WTC11 (cell line): ENCODE data around the gene LAMA3. TPM values are rescaled to one million over a fixed set of nuclear protein-coding genes. Genes with fewer than 3 reads are reported as not detected.

ENCODE experiments used
- ATAC-seq: fragments of 200-7000 bp; cut with Tn5 transposase; 2 replicates; pipeline ENCODE4 v1.10.0; 2021; ENCODE audit warnings: mild to moderate bottlenecking, moderate library complexity
- CTCF ChIA-PET: fragments of 300-600 bp; sonication (Branson Sonifier 250); formaldehyde crosslinking; loops from one replicate; lab custom pipeline; 2021; ENCODE audit warnings: antibody characterized with exemption; lab: Charles Lee
- POLR2A ChIA-PET: fragments of 350-600 bp; sonication (Branson Sonifier 250); formaldehyde crosslinking; loops from one replicate; lab custom pipeline; 2021; ENCODE audit warnings: antibody characterized with exemption; lab: Charles Lee
- DNase-seq: peaks from one replicate; pipeline ENCODE4 v3.0.0; 2021; ENCODE audit warnings: low spot score
- H3K27ac Mint-ChIP-seq: 2 replicates; pipeline ENCODE4 v1.8.0; 2021; ENCODE audit warnings: mixed read lengths
- H3K27me3 Mint-ChIP-seq: 2 replicates; pipeline ENCODE4 v1.8.0; 2021; ENCODE audit warnings: low read depth, mild to moderate bottlenecking, moderate library complexity, mixed read lengths
- H3K36me3 Mint-ChIP-seq: 2 replicates; pipeline ENCODE4 v1.8.0; 2021; ENCODE audit warnings: mixed read lengths
- H3K4me1 Mint-ChIP-seq: 2 replicates; pipeline ENCODE4 v1.8.0; 2022; ENCODE audit warnings: mixed read lengths
- H3K4me3 Mint-ChIP-seq: 2 replicates; pipeline ENCODE4 v1.8.0; 2021; ENCODE audit warnings: mild to moderate bottlenecking, moderate library complexity, mixed read lengths
- H3K9me3 Mint-ChIP-seq: 2 replicates; pipeline ENCODE4 v1.8.0; 2021; ENCODE audit warnings: mixed read lengths
- ATF1 ChIP-seq: sonication (generic); formaldehyde crosslinking; IDR thresholded peaks from 2 replicates; pipeline ENCODE4 v1.8.1; 2023; ENCODE audit warnings: mild to moderate bottlenecking, moderate library complexity, missing genetic modification reagents
- FOXK1 ChIP-seq: sonication (generic); formaldehyde crosslinking; IDR thresholded peaks from 2 replicates; pipeline ENCODE4 v1.8.0; 2022; ENCODE audit warnings: mild to moderate bottlenecking, moderate library complexity, missing genetic modification reagents
- FOXP4 ChIP-seq: sonication (generic); formaldehyde crosslinking; IDR thresholded peaks from 2 replicates; pipeline ENCODE4 v1.8.0; 2022; ENCODE audit warnings: mild to moderate bottlenecking, missing genetic modification reagents
- KAT7 ChIP-seq: sonication (generic); formaldehyde crosslinking; IDR thresholded peaks from 2 replicates; pipeline ENCODE4 v1.8.1; 2023; ENCODE audit warnings: missing genetic modification reagents, mild to moderate bottlenecking, borderline replicate concordance
- NR1H2 ChIP-seq: sonication (generic); formaldehyde crosslinking; IDR thresholded peaks from 2 replicates; pipeline ENCODE4 v1.9.0; 2021; ENCODE audit warnings: mild to moderate bottlenecking, moderate library complexity, missing genetic modification reagents
- RELA ChIP-seq: sonication (generic); formaldehyde crosslinking; IDR thresholded peaks from 2 replicates; pipeline ENCODE4 v1.8.1; 2022; ENCODE audit warnings: missing genetic modification reagents, mild to moderate bottlenecking, borderline replicate concordance
- TCF7 ChIP-seq: sonication (generic); formaldehyde crosslinking; IDR thresholded peaks from 2 replicates; pipeline ENCODE4 v1.8.0; 2022; ENCODE audit warnings: mild to moderate bottlenecking, low read depth, missing genetic modification reagents, moderate library complexity
- ZBTB21 ChIP-seq: sonication (generic); formaldehyde crosslinking; IDR thresholded peaks from 2 replicates; pipeline ENCODE4 v1.8.1; 2023; ENCODE audit warnings: mild to moderate bottlenecking, missing genetic modification reagents, borderline replicate concordance
- ZMAT4 ChIP-seq: fragments of 250-450 bp; sonication (Bioruptor Pico); IDR thresholded peaks from 2 replicates; pipeline ENCODE4 v1.9.0; 2021; ENCODE audit warnings: mild to moderate bottlenecking
- ZNF138 ChIP-seq: sonication (generic); formaldehyde crosslinking; conservative IDR thresholded peaks from 2 replicates; pipeline ENCODE4 v1.8.1; 2022; ENCODE audit warnings: mild to moderate bottlenecking, moderate library complexity, missing genetic modification reagents
- ZNF219 ChIP-seq: sonication (generic); formaldehyde crosslinking; IDR thresholded peaks from 2 replicates; pipeline ENCODE4 v1.8.0; 2023; ENCODE audit warnings: missing genetic modification reagents, mild to moderate bottlenecking, borderline replicate concordance
- ZNF396 ChIP-seq: fragments of 250-450 bp; sonication (Bioruptor Pico); IDR thresholded peaks from 2 replicates; pipeline ENCODE4 v1.8.0; 2021; ENCODE audit warnings: mild to moderate bottlenecking, moderate library complexity, borderline replicate concordance
- ZNF416 ChIP-seq: fragments of 250-450 bp; sonication (Bioruptor Pico); IDR thresholded peaks from 2 replicates; pipeline ENCODE4 v1.9.0; 2021; ENCODE audit warnings: mild to moderate bottlenecking, inconsistent platforms
- ZNF423 ChIP-seq: fragments of 250-450 bp; sonication (Bioruptor Pico); IDR thresholded peaks from 2 replicates; pipeline ENCODE4 v2.1.2; 2022; ENCODE audit warnings: mild to moderate bottlenecking, moderate library complexity
- ZNF532 ChIP-seq: fragments of 250-450 bp; sonication (Bioruptor Pico); IDR thresholded peaks from 2 replicates; pipeline ENCODE4 v1.9.0; 2021; ENCODE audit warnings: mild to moderate bottlenecking, borderline replicate concordance
- ZNF671 ChIP-seq: fragments of 250-450 bp; sonication (Bioruptor Pico); IDR thresholded peaks from 2 replicates; pipeline ENCODE4 v1.8.0; 2021; ENCODE audit warnings: mild to moderate bottlenecking
- total RNA-seq: library from RNA; stranded (reverse); gene quantifications from 3 replicates; pipeline ENCODE4 v1.2.3, GENCODE V29; 2021

LAMA3 gene
- total RNA-seq, 1 experiment from 2014 or later, result 0.83 TPM

GRCh38 chr18:23967321-23968089 lies 278.3 kb downstream of the LAMA3 start (continued):
- TF ChIP-seq RELA (CRISPR knock-in tag), result no peak
- TF ChIP-seq FOXP4 (CRISPR knock-in tag), result no peak
- TF ChIP-seq ZBTB21 (CRISPR knock-in tag), result no peak
- TF ChIP-seq ZNF396 (CRISPR knock-in tag), result no peak
- TF ChIP-seq ZNF219 (CRISPR knock-in tag), result no peak
- TF ChIP-seq ZNF416 (CRISPR knock-in tag), result no peak
- TF ChIP-seq TCF7 (CRISPR knock-in tag), result no peak
- TF ChIP-seq KAT7 (CRISPR knock-in tag), result no peak
- TF ChIP-seq ZNF532 (CRISPR knock-in tag), result no peak

GRCh38 chr18:23968638-23969604 lies 279.7 kb downstream of the LAMA3 start:
- Mint-ChIP-seq H3K4me1 (peaks cover 22% of the 10 kb centered on the region), H3K4me3 (no peak overlapping the region), H3K9me3 (peaks cover 6% of the 10 kb centered on the region), H3K36me3 (no peaks in the 10 kb centered on the region), H3K27me3 (no peaks in the 10 kb centered on the region; the same call in 1 of the 2 replicates), H3K27ac (no peak overlapping the region)
- ChIA-PET POLR2A (no interaction called here), CTCF (interaction anchor here (2.8 kb wide), 1 partner anchor 50 kb away, joined by 8 read pairs; no protein-coding TSS in a partner anchor)
- no peak for TF ChIP-seq NR1H2 (CRISPR knock-in tag)
- DNase-seq (no peak), ATAC-seq (no peak)

GRCh38 chr18:23969664-23970063 lies 280.4 kb downstream of the LAMA3 start:
- H3K9me3 Mint-ChIP-seq, result peaks cover 4% of the 10 kb centered on the region; the same call in 1 of the 2 replicates
- H3K4me3 Mint-ChIP-seq, result no peak overlapping the region
- H3K4me1 Mint-ChIP-seq, result peaks cover 20% of the 10 kb centered on the region
- no peak for ATAC-seq
- no peaks in the 10 kb centered on the region; the same call in 1 of the 2 replicates for H3K27me3 Mint-ChIP-seq
- H3K36me3 Mint-ChIP-seq, result no peaks in the 10 kb centered on the region
- no peak for DNase-seq
- H3K27ac Mint-ChIP-seq, result no peak overlapping the region; the same call in 1 of the 2 replicates
- POLR2A ChIA-PET, result no interaction called here
- no peak for TF ChIP-seq ZMAT4 (CRISPR knock-in tag)
- no peak for TF ChIP-seq ZNF423 (CRISPR knock-in tag)
- no peak for TF ChIP-seq FOXK1 (CRISPR knock-in tag)
- TF ChIP-seq ZNF671 (CRISPR knock-in tag), result no peak
- no peak for TF ChIP-seq ATF1 (CRISPR knock-in tag)
- no peak for TF ChIP-seq ZNF138 (CRISPR knock-in tag)
- CTCF ChIA-PET, result interaction anchor here (2.8 kb wide), 1 partner anchor 51 kb away, joined by 8 read pairs; no protein-coding TSS in a partner anchor
